GM23248 (cell line): ENCODE results near the gene CPNE5. TPM values are rescaled to one million over a fixed set of nuclear protein-coding genes. Genes with fewer than 3 reads are reported as not detected.
A peak's percentile ranks its signal among the peaks of the same experiment; 100 is the strongest.

Experiments
- DNase-seq: peaks from one replicate; pipeline ENCODE4 v3.0.0-alpha.2; 2015
- H2AFZ ChIP-seq: fragments of 200-600 bp; sonication (generic); 2 replicates; pipeline ENCODE4 v1.6.1; 2016; ENCODE audit warnings: antibody characterized with exemption
- H3F3A ChIP-seq: fragments of 200-600 bp; sonication (generic); 2 replicates; pipeline ENCODE4 v1.6.1; 2016; ENCODE audit warnings: mild to moderate bottlenecking, antibody characterized with exemption, mixed run types; ENCODE audit not compliant: insufficient read depth
- H3K27ac ChIP-seq: fragments of 200-600 bp; sonication (generic); 2 replicates; pipeline ENCODE4 v1.5.1; 2016; ENCODE audit warnings: mild to moderate bottlenecking
- H3K27me3 ChIP-seq: fragments of 200-600 bp; sonication (generic); replicated peaks from 2 replicates; pipeline ENCODE4 v1.6.1; 2016; ENCODE audit warnings: mild to moderate bottlenecking; ENCODE audit not compliant: insufficient read depth
- H3K36me3 ChIP-seq: fragments of 200-600 bp; sonication (generic); 2 replicates; pipeline ENCODE4 v1.6.1; 2016; ENCODE audit warnings: low read depth, mild to moderate bottlenecking
- H3K4me1 ChIP-seq: fragments of 200-600 bp; sonication (generic); 2 replicates; pipeline ENCODE4 v1.6.1; 2016; ENCODE audit warnings: mild to moderate bottlenecking; ENCODE audit not compliant: insufficient read depth
- H3K4me2 ChIP-seq: fragments of 200-600 bp; sonication (generic); one replicate; pipeline ENCODE4 v1.6.1; 2016; ENCODE audit warnings: mild to moderate bottlenecking; ENCODE audit not compliant: unreplicated experiment
- H3K4me3 ChIP-seq: fragments of 200-600 bp; sonication (generic); 2 replicates; pipeline ENCODE4 v1.5.1; 2016; ENCODE audit warnings: mild to moderate bottlenecking
- H3K79me2 ChIP-seq: fragments of 200-600 bp; sonication (generic); 2 replicates; pipeline ENCODE4 v1.6.1; 2016; ENCODE audit warnings: mild to moderate bottlenecking; ENCODE audit not compliant: insufficient read depth
- H3K9ac ChIP-seq: fragments of 200-600 bp; sonication (generic); 2 replicates; pipeline ENCODE4 v1.6.1; 2016; ENCODE audit warnings: mild to moderate bottlenecking
- H3K9me2 ChIP-seq: fragments of 200-600 bp; sonication (generic); 2 replicates; pipeline ENCODE4 v1.6.1; 2016; ENCODE audit warnings: mixed run types, mild to moderate bottlenecking, moderate library complexity; ENCODE audit not compliant: insufficient read depth
- H3K9me3 ChIP-seq: fragments of 200-600 bp; sonication (generic); one replicate; pipeline ENCODE4 v1.6.1; 2017; ENCODE audit warnings: low read depth
- H4K20me1 ChIP-seq: fragments of 200-600 bp; sonication (generic); 2 replicates; pipeline ENCODE4 v1.6.0; 2016; ENCODE audit not compliant: insufficient read depth
- EZH2 ChIP-seq: fragments of 200-600 bp; sonication (generic); IDR thresholded peaks from 2 replicates; pipeline ENCODE4 v1.6.1; 2018; ENCODE audit warnings: antibody characterized with exemption, mild to moderate bottlenecking; ENCODE audit not compliant: insufficient read depth, poor library complexity, severe bottlenecking
- EZH2phosphoT487 ChIP-seq: fragments of 200-600 bp; sonication (generic); IDR thresholded peaks from 2 replicates; pipeline ENCODE4 v1.6.1; 2018; ENCODE audit warnings: antibody characterized with exemption, moderate library complexity, mild to moderate bottlenecking, low read depth; ENCODE audit not compliant: insufficient read depth
- WGBS, 2 experiments: methylation state at CpG; one replicate each; pipeline ENCODE4 v1.1.6; 2015 to 2017; ENCODE audit warnings: low lambda C conversion rate in 2 of 2, low coverage in 1 of 2; ENCODE audit errors: missing lambda C conversion rate in 2 of 2; 5-methylcytosine and 5-hydroxymethylcytosine counted together
- in situ Hi-C: fragments of 300-500 bp; cut with MboI; formaldehyde crosslinking; loops from 2 replicates; pipeline ENCODE4 v1.15.0; 2020
- polyA plus RNA-seq: library from polyadenylated mRNA; unstranded; fragments of >200 nt; fragmentation: Nextera tagmentation; extraction: Ambion mirVana; gene quantifications from 2 replicates; pipeline ENCODE4 v1.2.1, GENCODE V29; 2016
- total RNA-seq: library from RNA; depleted of rRNA; stranded (reverse); fragments of >200 nt; shearing (Covaris generic); gene quantifications from 2 replicates; pipeline ENCODE4 v1.2.3, GENCODE V29; 2014

The CPNE5 gene
- total and polyA plus RNA-seq, 2 experiments from 2014 or later, result 0.23 TPM; not detected in 1

DNA sequence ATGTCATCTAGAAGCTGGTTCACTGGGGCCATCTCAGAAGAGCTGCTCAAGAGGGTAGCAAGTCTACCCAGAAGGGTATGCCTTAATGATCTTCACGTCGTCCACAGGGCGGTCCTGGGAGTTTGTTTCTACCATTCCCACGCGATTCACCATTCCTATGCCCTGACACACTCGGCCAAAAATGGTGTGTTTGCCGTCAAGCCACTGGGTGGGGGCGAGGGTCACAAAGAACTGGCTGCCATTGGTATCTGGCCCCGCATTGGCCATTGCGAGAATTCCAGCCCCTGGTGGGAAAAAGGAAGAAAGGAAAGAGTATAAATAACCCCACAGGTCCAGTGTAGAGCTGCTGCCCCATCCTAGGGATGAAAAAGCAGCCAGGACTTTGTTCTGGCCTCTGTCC lies 16.5 kb upstream of the CPNE5 start:
- Histone ChIP-seq H3K9me3 (no peaks in the 10 kb centered on the region), H3F3A (peaks cover 27% of the 10 kb centered on the region), H3K4me2 (no peak overlapping the region), H4K20me1 (no peaks in the 10 kb centered on the region), H3K4me3 (no peak overlapping the region), H3K27ac (no peak overlapping the region), H3K36me3 (no peaks in the 10 kb centered on the region), H3K79me2 (peaks cover 26% of the 10 kb centered on the region), H3K9ac (no peak overlapping the region), H3K4me1 (peaks cover 23% of the 10 kb centered on the region), H3K27me3 (no peaks in the 10 kb centered on the region), H3K9me2 (no peaks in the 10 kb centered on the region), H2AFZ (no peak overlapping the region)
- in situ Hi-C loops, result no loop called here
- no peak for DNase-seq
- 95 to 96% methylated on average over 10 of the region's 10 CpGs for WGBS, 2 experiments
- TF ChIP-seq EZH2 (no peak), EZH2phosphoT487 (no peak)

GRCh38 chr6:36853325-36853724 lies 14.1 kb upstream of the CPNE5 start:
- Histone ChIP-seq H3K79me2 (peaks cover 13% of the 10 kb centered on the region; the same call in 1 of the 2 replicates), H3F3A (peaks cover 27% of the 10 kb centered on the region), H2AFZ (0 out of 2 replicates have a peak overlapping the region, but pooled peaks have one; percentile 37), H3K9ac (peak overlapping the region; percentile 55; the same call in 1 of the 2 replicates), H3K4me1 (peaks cover 16% of the 10 kb centered on the region), H3K9me2 (no peaks in the 10 kb centered on the region), H3K27ac (peak overlapping the region; percentile 85), H3K4me2 (no peak overlapping the region), H3K36me3 (no peaks in the 10 kb centered on the region), H3K27me3 (no peaks in the 10 kb centered on the region), H3K4me3 (no peak overlapping the region), H3K9me3 (no peaks in the 10 kb centered on the region), H4K20me1 (no peaks in the 10 kb centered on the region)
- in situ Hi-C loops, result no loop called here
- WGBS, 2 experiments, result 49 to 50% methylated on average over 5 of the region's 5 CpGs
- peak; percentile 92 for DNase-seq
- TF ChIP-seq EZH2phosphoT487 (no peak), EZH2 (no peak)

DNA sequence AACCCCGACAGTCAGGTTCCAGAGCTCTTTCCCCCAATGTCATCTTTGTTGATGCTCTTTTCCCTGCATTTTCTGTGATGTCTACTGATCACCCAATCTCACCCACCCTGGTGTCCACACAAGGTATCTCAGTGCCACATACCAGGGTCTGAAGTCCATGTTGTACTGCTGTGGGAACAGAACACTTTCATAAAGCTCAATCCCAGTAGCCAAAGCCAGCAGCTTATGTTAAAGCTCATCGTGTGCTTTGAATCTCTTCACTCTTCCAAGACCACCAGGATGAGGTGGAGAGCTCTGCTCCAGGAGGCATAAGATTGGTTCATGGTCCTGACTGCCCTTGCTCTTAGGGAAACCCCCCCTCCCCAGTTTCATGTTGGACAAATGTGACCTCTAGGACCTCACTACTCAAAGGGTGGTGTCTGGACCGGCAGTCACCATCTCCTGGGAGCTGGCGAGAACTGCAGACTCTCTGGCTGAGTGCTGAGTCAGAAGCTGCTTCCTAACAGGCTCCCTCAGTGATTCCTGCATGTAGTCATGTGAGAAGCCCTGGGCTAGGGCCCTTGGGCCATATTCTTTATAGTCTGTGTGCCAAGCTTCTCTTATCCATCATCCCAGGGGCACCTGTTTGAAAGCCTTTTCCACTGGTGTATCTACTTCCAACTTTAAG lies 13.4 kb upstream of the CPNE5 start:
- peak; percentile 92 for DNase-seq
- Histone ChIP-seq H3K9me2 (no peaks in the 10 kb centered on the region), H2AFZ (no peak overlapping the region), H3K9ac (peak overlapping the region; percentile 55; the same call in 1 of the 2 replicates), H3K4me2 (no peak overlapping the region), H3K27me3 (no peaks in the 10 kb centered on the region), H3F3A (peaks cover 27% of the 10 kb centered on the region), H3K27ac (peak overlapping the region; percentile 85), H3K4me1 (peaks cover 14% of the 10 kb centered on the region), H3K9me3 (no peaks in the 10 kb centered on the region), H4K20me1 (no peaks in the 10 kb centered on the region), H3K4me3 (no peak overlapping the region), H3K36me3 (no peaks in the 10 kb centered on the region), H3K79me2 (0 out of 2 replicates have a peak, but pooled peaks cover 8% of the 10 kb centered on the region)
- TF ChIP-seq EZH2phosphoT487 (no peak), EZH2 (no peak)
- in situ Hi-C loops, result no loop called here
- WGBS, 2 experiments, result 41 to 43% methylated on average over 4 of the region's 4 CpGs

GRCh38 chr6:36851626-36852025 lies 12.4 kb upstream of the CPNE5 start:
- TF ChIP-seq EZH2 (no peak), EZH2phosphoT487 (no peak)
- no peak for DNase-seq
- Histone ChIP-seq H3K4me2 (no peak overlapping the region), H3K27ac (no peak overlapping the region), H3K9ac (no peak overlapping the region), H3K4me3 (no peak overlapping the region), H3F3A (peaks cover 27% of the 10 kb centered on the region), H2AFZ (no peak overlapping the region), H3K79me2 (no peaks in the 10 kb centered on the region), H3K36me3 (no peaks in the 10 kb centered on the region), H4K20me1 (no peaks in the 10 kb centered on the region), H3K4me1 (peaks cover 14% of the 10 kb centered on the region), H3K27me3 (no peaks in the 10 kb centered on the region), H3K9me3 (no peaks in the 10 kb centered on the region), H3K9me2 (no peaks in the 10 kb centered on the region)
- WGBS, 2 experiments, result 86 to 92% methylated on average over 4 of the region's 4 CpGs
- in situ Hi-C loops, result no loop called here
